SK-N-SH treated with all-trans-retinoic acid at 6 μM for 48 hours (cell line): ENCODE data around the gene CYP1B1.

Experiments used
- ATAC-seq: fragments of 200-7000 bp; cut with Tn5 transposase; 3 replicates; pipeline ENCODE4 v1.9.1; 2020; ENCODE audit warnings: mild to moderate bottlenecking, moderate library complexity
- ARNTL ChIP-seq: fragments of 450-650 bp; formaldehyde crosslinking; IDR thresholded peaks from 2 replicates; pipeline ENCODE4 v1.5.0; 2020; ENCODE audit warnings: low read depth, mild to moderate bottlenecking, moderate library complexity, borderline replicate concordance
- BACH2 ChIP-seq: fragments of 250-450 bp; sonication (Bioruptor Pico); IDR thresholded peaks from 2 replicates; pipeline ENCODE4 v1.9.0; 2021; ENCODE audit warnings: mild to moderate bottlenecking, borderline replicate concordance
- CSRNP3 ChIP-seq: fragments of 250-450 bp; sonication (Bioruptor Pico); IDR thresholded peaks from 2 replicates; pipeline ENCODE4 v1.5.1; 2021; ENCODE audit warnings: mild to moderate bottlenecking, moderate library complexity
- ESRRG ChIP-seq: fragments of 250-450 bp; sonication (Bioruptor Pico); IDR thresholded peaks from 2 replicates; pipeline ENCODE4 v1.6.1; 2021; ENCODE audit warnings: mild to moderate bottlenecking
- GLIS3 ChIP-seq: fragments of 250-450 bp; sonication (Bioruptor Pico); IDR thresholded peaks from 2 replicates; pipeline ENCODE4 v1.5.0; 2020; ENCODE audit warnings: mild to moderate bottlenecking, moderate library complexity
- ISL1 ChIP-seq: fragments of 250-450 bp; sonication (Bioruptor Pico); IDR thresholded peaks from 2 replicates; pipeline ENCODE4 v2.1.2; 2022; ENCODE audit warnings: mild to moderate bottlenecking, moderate library complexity
- OSR1 ChIP-seq: fragments of 250-450 bp; sonication (Bioruptor Pico); IDR thresholded peaks from 2 replicates; pipeline ENCODE4 v1.8.0; 2022; ENCODE audit warnings: moderate library complexity, mild to moderate bottlenecking, inconsistent platforms
- PPARA ChIP-seq: fragments of 250-450 bp; sonication (Bioruptor Pico); IDR thresholded peaks from 2 replicates; pipeline ENCODE4 v1.5.0; 2020; ENCODE audit warnings: mild to moderate bottlenecking, borderline replicate concordance
- RARB ChIP-seq: fragments of 250-450 bp; sonication (Bioruptor Pico); IDR thresholded peaks from 2 replicates; pipeline ENCODE4 v1.8.0; 2021; ENCODE audit warnings: mild to moderate bottlenecking, moderate library complexity
- SNAI2 ChIP-seq: fragments of 250-450 bp; sonication (Bioruptor Pico); IDR thresholded peaks from 2 replicates; pipeline ENCODE4 v1.5.0; 2020; ENCODE audit warnings: mild to moderate bottlenecking, moderate library complexity
- TCF4 ChIP-seq: fragments of 250-450 bp; sonication (Bioruptor Pico); IDR thresholded peaks from 2 replicates; pipeline ENCODE4 v1.8.0; 2021; ENCODE audit warnings: mild to moderate bottlenecking, moderate library complexity, borderline replicate concordance
- TOX ChIP-seq: fragments of 250-450 bp; sonication (Bioruptor Pico); IDR thresholded peaks from 2 replicates; pipeline ENCODE4 v1.8.0; 2021; ENCODE audit warnings: mild to moderate bottlenecking, moderate library complexity, borderline replicate concordance
- TSHZ2 ChIP-seq: fragments of 250-450 bp; sonication (Bioruptor Pico); IDR thresholded peaks from 2 replicates; pipeline ENCODE4 v1.5.0; 2020; ENCODE audit warnings: mild to moderate bottlenecking, moderate library complexity
- ZC3H10 ChIP-seq: fragments of 250-450 bp; sonication (Bioruptor Pico); IDR thresholded peaks from 2 replicates; pipeline ENCODE4 v1.5.1; 2021; ENCODE audit warnings: mild to moderate bottlenecking, moderate library complexity
- ZFP3 ChIP-seq: fragments of 250-450 bp; sonication (Bioruptor Pico); IDR thresholded peaks from 2 replicates; pipeline ENCODE4 v1.5.0; 2020; ENCODE audit warnings: mild to moderate bottlenecking, moderate library complexity
- ZFP30 ChIP-seq: fragments of 450-650 bp; formaldehyde crosslinking; IDR thresholded peaks from 2 replicates; pipeline ENCODE4 v1.5.0; 2022; ENCODE audit warnings: mild to moderate bottlenecking, moderate library complexity
- ZNF70 ChIP-seq: fragments of 450-650 bp; formaldehyde crosslinking; IDR thresholded peaks from 2 replicates; pipeline ENCODE4 v1.5.0; 2020; ENCODE audit warnings: mild to moderate bottlenecking, moderate library complexity
- ZNF8 ChIP-seq: fragments of 450-650 bp; formaldehyde crosslinking; IDR thresholded peaks from 2 replicates; pipeline ENCODE4 v1.5.0; 2020; ENCODE audit warnings: mild to moderate bottlenecking, moderate library complexity
- TF ChIP-seq, protein P1 (sequence below): fragments of 250-450 bp; sonication (Bioruptor Pico); IDR thresholded peaks from 2 replicates; pipeline ENCODE4 v1.8.0; 2020; ENCODE audit warnings: mild to moderate bottlenecking, moderate library complexity, borderline replicate concordance

Gene CYP1B1

GRCh38 chr2:38068234-38068633 lies 7.7 kb downstream of the CYP1B1 start (continued):
- TF ChIP-seq ZC3H10 (CRISPR knock-in tag), result no peak
- no peak for TF ChIP-seq ARNTL (CRISPR knock-in tag)
- no peak for TF ChIP-seq SNAI2
- TF ChIP-seq GLIS3 (CRISPR knock-in tag), result no peak

- ATAC-seq, result no peak
- TF ChIP-seq, protein P1, sequence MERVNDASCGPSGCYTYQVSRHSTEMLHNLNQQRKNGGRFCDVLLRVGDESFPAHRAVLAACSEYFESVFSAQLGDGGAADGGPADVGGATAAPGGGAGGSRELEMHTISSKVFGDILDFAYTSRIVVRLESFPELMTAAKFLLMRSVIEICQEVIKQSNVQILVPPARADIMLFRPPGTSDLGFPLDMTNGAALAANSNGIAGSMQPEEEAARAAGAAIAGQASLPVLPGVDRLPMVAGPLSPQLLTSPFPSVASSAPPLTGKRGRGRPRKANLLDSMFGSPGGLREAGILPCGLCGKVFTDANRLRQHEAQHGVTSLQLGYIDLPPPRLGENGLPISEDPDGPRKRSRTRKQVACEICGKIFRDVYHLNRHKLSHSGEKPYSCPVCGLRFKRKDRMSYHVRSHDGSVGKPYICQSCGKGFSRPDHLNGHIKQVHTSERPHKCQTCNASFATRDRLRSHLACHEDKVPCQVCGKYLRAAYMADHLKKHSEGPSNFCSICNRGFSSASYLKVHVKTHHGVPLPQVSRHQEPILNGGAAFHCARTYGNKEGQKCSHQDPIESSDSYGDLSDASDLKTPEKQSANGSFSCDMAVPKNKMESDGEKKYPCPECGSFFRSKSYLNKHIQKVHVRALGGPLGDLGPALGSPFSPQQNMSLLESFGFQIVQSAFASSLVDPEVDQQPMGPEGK (CRISPR knock-in tag), result no peak
These were observed 9.4 kb downstream of the CYP1B1 start for GRCh38 chr2:38066421-38067115.

DNA sequence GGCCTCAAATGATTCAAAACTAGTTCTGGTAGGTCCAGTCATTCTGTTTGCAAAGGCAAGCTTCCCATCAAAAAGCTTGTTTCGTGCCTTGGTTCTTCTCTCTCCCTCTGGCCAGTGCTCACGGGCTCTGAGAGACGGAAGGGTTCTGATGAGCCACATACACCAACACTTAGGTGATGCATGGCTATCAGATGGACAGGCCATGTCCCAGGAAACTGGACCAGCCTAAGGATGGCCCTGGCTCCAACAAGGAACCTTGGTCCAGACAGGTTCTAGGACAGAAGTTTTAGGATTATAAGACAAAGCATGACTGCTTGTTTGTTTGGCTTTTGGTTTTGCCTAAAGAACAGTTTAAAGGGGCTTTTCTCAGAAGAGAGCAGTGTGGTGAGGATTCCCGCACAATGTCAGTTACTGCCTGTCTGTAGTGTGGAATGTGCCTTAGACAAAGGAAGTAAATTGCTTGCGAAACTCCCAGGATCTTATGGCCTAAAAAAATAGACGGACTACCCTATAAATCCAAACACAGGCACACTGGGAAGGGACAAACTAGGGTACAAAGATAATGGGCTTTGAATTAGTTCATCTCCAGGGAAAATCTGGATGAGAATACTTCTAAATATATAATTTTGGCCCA lies 10.3 kb downstream of the CYP1B1 start:
- no peak for ATAC-seq
- TF ChIP-seq ZNF70 (no peak), OSR1 (CRISPR knock-in tag) (no peak), ESRRG (CRISPR knock-in tag) (no peak), TSHZ2 (CRISPR knock-in tag) (no peak), ARNTL (CRISPR knock-in tag) (no peak), RARB (no peak), ISL1 (CRISPR knock-in tag) (no peak), TOX (CRISPR knock-in tag) (no peak), BACH2 (CRISPR knock-in tag) (no peak), ZFP30 (CRISPR knock-in tag) (no peak)

- no peak for ATAC-seq
- no peak for TF ChIP-seq OSR1 (CRISPR knock-in tag)
- no peak for TF ChIP-seq PPARA (CRISPR knock-in tag)
- no peak for TF ChIP-seq ARNTL (CRISPR knock-in tag)
- TF ChIP-seq ESRRG (CRISPR knock-in tag), result no peak
- TF ChIP-seq TSHZ2 (CRISPR knock-in tag), result no peak
- TF ChIP-seq TOX (CRISPR knock-in tag), result no peak
- TF ChIP-seq ZFP3 (CRISPR knock-in tag), result no peak
- TF ChIP-seq CSRNP3 (CRISPR knock-in tag), result no peak
- TF ChIP-seq ZNF70, result no peak
- no peak for TF ChIP-seq TCF4 (CRISPR knock-in tag)
- TF ChIP-seq BACH2 (CRISPR knock-in tag), result no peak
- TF ChIP-seq ISL1 (CRISPR knock-in tag), result no peak
- TF ChIP-seq ZNF8 (CRISPR knock-in tag), result no peak
- no peak for TF ChIP-seq ZC3H10 (CRISPR knock-in tag)
- TF ChIP-seq GLIS3 (CRISPR knock-in tag), result no peak
- TF ChIP-seq RARB, result no peak
These were observed 11.0 kb downstream of the CYP1B1 start for GRCh38 chr2:38064801-38065501.
